Kidney tubule cell (primary cell): ENCODE data around the gene CREB5.

Source experiments
- DNase-seq: peaks from one replicate; pipeline ENCODE4 v3.0.0-alpha.2; 2018; ENCODE audit warnings: low spot score

Gene CREB5

GRCh38 chr7:28748933-28749584, 336.7 kb downstream of the CREB5 start:
- DNase-seq: peak; percentile 87

GRCh38 chr7:28749638-28750037, 337.3 kb downstream of the CREB5 start:
- DNase-seq: no peak

GRCh38 chr7:28750981-28751380, 338.7 kb downstream of the CREB5 start:
- DNase-seq: no peak

GRCh38 chr7:28753613-28754012, 341.3 kb downstream of the CREB5 start:
- no peak for DNase-seq

GRCh38 chr7:28754027-28754426, 341.7 kb downstream of the CREB5 start:
- peak; percentile 61 for DNase-seq

- no peak for DNase-seq
These were observed 342.1 kb downstream of the CREB5 start for GRCh38 chr7:28754447-28754846.

GRCh38 chr7:28755255-28755654, 342.9 kb downstream of the CREB5 start:
- DNase-seq: peak; percentile 44

GRCh38 chr7:28758186-28758585, 345.9 kb downstream of the CREB5 start:
- DNase-seq: no peak

- DNase-seq: peak; percentile 32
These were observed 347.2 kb downstream of the CREB5 start for GRCh38 chr7:28759475-28759971.

GRCh38 chr7:28761505-28761904, 349.2 kb downstream of the CREB5 start:
- DNase-seq: no peak

GRCh38 chr7:28762651-28763050, 350.3 kb downstream of the CREB5 start:
- DNase-seq: no peak

- DNase-seq: no peak
These were observed 354.0 kb downstream of the CREB5 start for GRCh38 chr7:28766359-28766758.

GRCh38 chr7:28767356-28767755, 355.0 kb downstream of the CREB5 start:
- DNase-seq: no peak

GRCh38 chr7:28768577-28769147, 356.3 kb downstream of the CREB5 start:
- peak; percentile 64 for DNase-seq

- DNase-seq: peak; percentile 30
These were observed 359.7 kb downstream of the CREB5 start for GRCh38 chr7:28771906-28772622.

GRCh38 chr7:28773423-28774145, 361.3 kb downstream of the CREB5 start:
- DNase-seq: peak; percentile 25

GRCh38 chr7:28774261-28774988, 362.1 kb downstream of the CREB5 start:
- no peak for DNase-seq

GRCh38 chr7:28776463-28777157, 364.3 kb downstream of the CREB5 start:
- no peak for DNase-seq

GRCh38 chr7:28778786-28779185, 366.5 kb downstream of the CREB5 start:
- no peak for DNase-seq

GRCh38 chr7:28779954-28780353, 367.6 kb downstream of the CREB5 start:
- no peak for DNase-seq

- DNase-seq: no peak
These were observed 370.0 kb downstream of the CREB5 start for GRCh38 chr7:28782362-28782761.
